ENCODE measurements around the gene IL9.

DNA sequence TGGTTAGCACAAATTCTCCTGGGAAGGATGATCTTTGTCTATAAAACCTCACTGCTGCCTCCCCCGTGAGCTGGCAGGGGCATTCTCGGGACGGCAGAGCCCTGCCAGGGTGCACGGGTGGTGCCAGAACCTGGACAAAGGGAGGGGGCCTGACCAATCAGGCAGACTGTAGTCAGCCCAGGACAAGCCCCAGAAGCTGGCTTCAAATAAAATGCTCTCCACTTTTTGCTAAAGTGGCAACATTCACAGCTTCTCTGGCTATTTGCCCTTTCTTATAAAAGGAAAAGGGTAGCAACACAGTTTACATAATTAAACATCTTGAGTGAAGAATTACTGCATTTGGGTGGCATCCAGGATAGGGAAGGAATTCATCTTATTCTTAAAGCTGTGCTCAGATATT, 14.4 kb downstream of the IL9 start:
- TF ChIP-seq, protein P1, sequence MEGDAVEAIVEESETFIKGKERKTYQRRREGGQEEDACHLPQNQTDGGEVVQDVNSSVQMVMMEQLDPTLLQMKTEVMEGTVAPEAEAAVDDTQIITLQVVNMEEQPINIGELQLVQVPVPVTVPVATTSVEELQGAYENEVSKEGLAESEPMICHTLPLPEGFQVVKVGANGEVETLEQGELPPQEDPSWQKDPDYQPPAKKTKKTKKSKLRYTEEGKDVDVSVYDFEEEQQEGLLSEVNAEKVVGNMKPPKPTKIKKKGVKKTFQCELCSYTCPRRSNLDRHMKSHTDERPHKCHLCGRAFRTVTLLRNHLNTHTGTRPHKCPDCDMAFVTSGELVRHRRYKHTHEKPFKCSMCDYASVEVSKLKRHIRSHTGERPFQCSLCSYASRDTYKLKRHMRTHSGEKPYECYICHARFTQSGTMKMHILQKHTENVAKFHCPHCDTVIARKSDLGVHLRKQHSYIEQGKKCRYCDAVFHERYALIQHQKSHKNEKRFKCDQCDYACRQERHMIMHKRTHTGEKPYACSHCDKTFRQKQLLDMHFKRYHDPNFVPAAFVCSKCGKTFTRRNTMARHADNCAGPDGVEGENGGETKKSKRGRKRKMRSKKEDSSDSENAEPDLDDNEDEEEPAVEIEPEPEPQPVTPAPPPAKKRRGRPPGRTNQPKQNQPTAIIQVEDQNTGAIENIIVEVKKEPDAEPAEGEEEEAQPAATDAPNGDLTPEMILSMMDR (IDR thresholded peaks at IDR 0.05; ENCODE audit: insufficient read depth, low read length, poor library complexity, severe bottlenecking) = no peak
- no peak for TF ChIP-seq EZH2phosphoT487 (conservative IDR thresholded peaks at IDR 0.05; ENCODE audit: low read length)
